ENCODE measurements around the gene CSF3.

DNA sequence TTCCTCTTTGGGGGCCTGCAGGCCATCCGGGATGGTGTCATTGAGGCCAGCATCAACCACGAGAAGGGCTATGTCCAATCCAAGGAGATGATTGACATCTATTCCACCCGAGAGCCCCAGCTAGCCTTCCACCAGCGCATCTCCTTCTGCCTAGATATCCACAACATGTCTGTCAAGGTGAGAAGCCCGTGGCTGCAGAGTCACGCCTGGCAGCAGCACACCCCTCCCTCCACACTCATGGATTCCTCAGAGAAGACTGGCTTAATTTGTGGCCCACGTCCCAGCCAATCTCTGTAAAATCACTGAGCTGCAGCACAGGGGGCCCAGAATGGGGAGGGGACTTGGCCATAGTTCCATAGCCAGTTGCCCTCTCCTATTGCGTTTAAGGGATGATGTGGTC, 19.1 kb upstream of the CSF3 start:
- no peak for TF ChIP-seq POLR2A (IDR thresholded peaks at IDR 0.05)
- TF ChIP-seq CTCF (IDR thresholded peaks at IDR 0.05): no peak

Data from adrenal gland (tissue), 5 donors.